Stimulated activated CD4-positive, alpha-beta T cell treated with anti-CD3 and anti-CD28 coated beads, Interleukin-15, amount 100 ng/mL, for 1 hour (primary cell): ENCODE measurements around the gene MAPKAP1.

ENCODE experiments used
- DNase-seq, 2 donors: peaks; one replicate each; pipeline ENCODE4 v3.0.0-alpha.2; 2020; ENCODE audit warnings: low read depth in 1 of 2, low spot score in 1 of 2

Gene MAPKAP1

GRCh38 chr9:125435776-125436612 is 271.0 kb downstream of the MAPKAP1 start:
- DNase-seq, result no peak

- DNase-seq, result no peak
These were observed 271.8 kb downstream of the MAPKAP1 start for GRCh38 chr9:125434986-125435775.

GRCh38 chr9:125433461-125434011 is 273.5 kb downstream of the MAPKAP1 start:
- no peak for DNase-seq

- no peak for DNase-seq
These were observed 274.2 kb downstream of the MAPKAP1 start for GRCh38 chr9:125432715-125433385.

GRCh38 chr9:125431741-125432271 is 275.2 kb downstream of the MAPKAP1 start:
- DNase-seq, result no peak

GRCh38 chr9:125431012-125431305 is 276.0 kb downstream of the MAPKAP1 start:
- no peak for DNase-seq

GRCh38 chr9:125430161-125431011 is 276.6 kb downstream of the MAPKAP1 start:
- DNase-seq, result no peak

GRCh38 chr9:125429476-125430160 is 277.4 kb downstream of the MAPKAP1 start:
- no peak for DNase-seq

- no peak for DNase-seq
These were observed 278.0 kb downstream of the MAPKAP1 start for GRCh38 chr9:125428902-125429467.

- no peak for DNase-seq
These were observed 278.7 kb downstream of the MAPKAP1 start for GRCh38 chr9:125428060-125428901.

- DNase-seq, result no peak
These were observed 279.5 kb downstream of the MAPKAP1 start for GRCh38 chr9:125427556-125427955.

- no peak for DNase-seq
These were observed 280.1 kb downstream of the MAPKAP1 start for GRCh38 chr9:125426926-125427325.

- DNase-seq, result no peak
These were observed 281.0 kb downstream of the MAPKAP1 start for GRCh38 chr9:125425901-125426515.

- no peak for DNase-seq
These were observed 281.7 kb downstream of the MAPKAP1 start for GRCh38 chr9:125425170-125425897.

GRCh38 chr9:125423964-125424363 is 283.0 kb downstream of the MAPKAP1 start:
- DNase-seq, result no peak

GRCh38 chr9:125422853-125423252 is 284.2 kb downstream of the MAPKAP1 start:
- DNase-seq, result no peak

GRCh38 chr9:125421591-125422181 is 285.3 kb downstream of the MAPKAP1 start:
- DNase-seq, result no peak
